HEK293T (cell line): ENCODE results near the gene PANX1.

Experiments used
- BHLHE40 ChIP-seq: fragments of 450-650 bp; IDR thresholded peaks from 2 replicates; pipeline ENCODE4 v1.6.1; 2016; ENCODE audit warnings: mild to moderate bottlenecking, moderate library complexity, borderline replicate concordance
- FOXM1 ChIP-seq: fragments of 450-650 bp; IDR thresholded peaks from 2 replicates; pipeline ENCODE4 v1.6.1; 2017; ENCODE audit warnings: mild to moderate bottlenecking, borderline replicate concordance
- SP1 ChIP-seq: fragments of 450-650 bp; IDR thresholded peaks from 2 replicates; pipeline ENCODE4 v1.6.1; 2017
- SUZ12 ChIP-seq: fragments of 450-650 bp; IDR thresholded peaks from 2 replicates; pipeline ENCODE4 v1.6.1; 2016; ENCODE audit warnings: mild to moderate bottlenecking
- TARDBP ChIP-seq: fragments of 450-650 bp; IDR thresholded peaks from 2 replicates; pipeline ENCODE4 v1.6.1; 2016

GRCh38 chr11:94170953-94171352, 42.3 kb downstream of the PANX1 start:
- TF ChIP-seq SUZ12 (no peak), SP1 (no peak), BHLHE40 (no peak), FOXM1 (no peak), TARDBP (no peak)
